Neural progenitor cell (in vitro differentiated cells): Measurements from ENCODE around the gene SMS.

ENCODE experiments used
- CTCF ChIP-seq: fragments of 200-600 bp; sonication (generic); IDR thresholded peaks from 2 replicates; pipeline ENCODE4 v1.5.1; 2017; ENCODE audit warnings: antibody characterized with exemption, mild to moderate bottlenecking
- EZH2 ChIP-seq: fragments of 200-600 bp; sonication (generic); IDR thresholded peaks from 2 replicates; pipeline ENCODE4 v1.6.1; 2017; ENCODE audit warnings: antibody characterized with exemption, mild to moderate bottlenecking, moderate library complexity
- EZH2phosphoT487 ChIP-seq: fragments of 200-600 bp; sonication (generic); IDR thresholded peaks from 2 replicates; pipeline ENCODE4 v1.6.1; 2017; ENCODE audit warnings: antibody characterized with exemption

DNA sequence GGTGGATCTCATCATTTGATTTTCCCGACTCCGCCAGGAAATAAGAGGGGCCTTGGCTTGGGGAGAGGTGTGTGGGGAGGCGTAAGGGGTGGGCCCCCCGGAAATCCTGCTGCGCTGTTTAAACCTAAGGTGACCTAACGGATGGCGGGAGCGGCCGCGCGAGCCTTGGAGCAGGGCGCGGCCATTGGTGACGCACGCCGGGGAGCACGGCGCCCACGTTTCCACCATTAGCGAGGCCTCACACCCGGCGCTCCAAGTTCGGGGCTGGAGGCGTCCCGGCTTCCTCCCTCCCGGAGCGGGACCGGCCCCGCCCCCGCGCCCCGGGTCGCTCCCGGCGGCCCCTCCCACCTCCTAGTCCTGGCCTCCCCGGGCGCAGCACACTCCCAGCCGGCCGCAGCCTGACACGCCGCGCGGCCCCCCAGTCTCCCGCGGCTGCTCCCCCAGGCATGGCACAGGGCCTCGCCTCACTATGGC is at the start of gene SMS:
- TF ChIP-seq CTCF, result no peak
- no peak for TF ChIP-seq EZH2phosphoT487
- no peak for TF ChIP-seq EZH2
